IPS-NIHi7 (cell line): Measurements from ENCODE around the gene ZNF839.

Experiments
- DNase-seq: peaks from one replicate; pipeline ENCODE4 v3.0.0; 2012; ENCODE audit warnings: mixed read lengths; ENCODE audit errors: extremely low spot score

Gene ZNF839

DNA sequence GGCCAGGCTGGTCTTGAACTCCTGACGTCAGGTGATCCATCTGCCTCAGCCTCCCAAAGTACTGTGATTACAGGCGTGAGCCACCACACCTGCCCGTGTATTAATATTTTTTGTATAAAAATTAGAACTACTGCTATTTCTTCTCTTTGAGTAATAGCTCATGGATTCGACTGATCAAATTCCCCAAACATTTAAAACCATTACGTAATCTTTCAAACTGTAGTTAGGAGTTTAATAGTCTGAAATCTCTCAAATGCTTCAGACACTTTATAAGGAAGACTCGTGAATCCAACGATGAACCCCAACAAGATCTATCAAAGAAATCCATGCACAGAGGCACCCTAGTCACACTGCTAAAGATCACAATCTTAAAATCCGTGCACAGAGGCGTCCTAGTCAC, 59.3 kb downstream of the ZNF839 start:
- DNase-seq: no peak

DNA sequence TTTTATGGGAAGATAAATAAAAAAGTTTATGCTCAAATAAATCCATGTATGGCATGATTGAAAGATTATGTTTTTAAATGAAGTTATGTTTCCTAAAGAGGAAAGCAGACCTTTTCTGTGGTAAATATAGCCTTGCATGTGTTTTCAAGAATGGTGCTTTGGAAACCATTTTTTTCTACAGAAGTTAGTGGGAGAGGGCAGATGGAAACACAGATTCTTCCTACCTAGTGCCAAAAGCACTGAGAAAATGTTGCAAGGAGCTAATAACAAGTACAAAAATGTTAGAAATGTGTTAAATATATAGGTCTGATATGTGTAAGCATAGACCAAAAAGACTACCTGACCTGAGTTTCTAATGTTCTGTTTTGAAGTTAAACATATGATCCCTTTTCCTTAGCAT, 67.5 kb downstream of the ZNF839 start:
- no peak for DNase-seq

GRCh38 chr14:102389246-102389645, 69.7 kb downstream of the ZNF839 start:
- no peak for DNase-seq

GRCh38 chr14:102390064-102390855, 70.7 kb downstream of the ZNF839 start:
- DNase-seq: no peak
